ENCODE data around the gene TRMT1. TPM values are rescaled to one million over a fixed set of nuclear protein-coding genes. Genes with fewer than 3 reads are reported as not detected.
A peak's percentile ranks its signal among the peaks of the same experiment; 100 is the strongest.
"Not testable (repeated sequence)": the region's sequence is repeated elsewhere in the genome, so short reads cannot be mapped to it uniquely, and the experiment has no call there.

Gene TRMT1
- total RNA-seq (10 to 100 TPM; 64.2 to 96.4 (median 87.8) TPM), polyA plus RNA-seq (10 to 100 TPM; 22.6 to 36.3 TPM), total RNA-seq (74.6 reads per million, percentile 79 among the genes with 10 or more reads in this experiment)

DNA sequence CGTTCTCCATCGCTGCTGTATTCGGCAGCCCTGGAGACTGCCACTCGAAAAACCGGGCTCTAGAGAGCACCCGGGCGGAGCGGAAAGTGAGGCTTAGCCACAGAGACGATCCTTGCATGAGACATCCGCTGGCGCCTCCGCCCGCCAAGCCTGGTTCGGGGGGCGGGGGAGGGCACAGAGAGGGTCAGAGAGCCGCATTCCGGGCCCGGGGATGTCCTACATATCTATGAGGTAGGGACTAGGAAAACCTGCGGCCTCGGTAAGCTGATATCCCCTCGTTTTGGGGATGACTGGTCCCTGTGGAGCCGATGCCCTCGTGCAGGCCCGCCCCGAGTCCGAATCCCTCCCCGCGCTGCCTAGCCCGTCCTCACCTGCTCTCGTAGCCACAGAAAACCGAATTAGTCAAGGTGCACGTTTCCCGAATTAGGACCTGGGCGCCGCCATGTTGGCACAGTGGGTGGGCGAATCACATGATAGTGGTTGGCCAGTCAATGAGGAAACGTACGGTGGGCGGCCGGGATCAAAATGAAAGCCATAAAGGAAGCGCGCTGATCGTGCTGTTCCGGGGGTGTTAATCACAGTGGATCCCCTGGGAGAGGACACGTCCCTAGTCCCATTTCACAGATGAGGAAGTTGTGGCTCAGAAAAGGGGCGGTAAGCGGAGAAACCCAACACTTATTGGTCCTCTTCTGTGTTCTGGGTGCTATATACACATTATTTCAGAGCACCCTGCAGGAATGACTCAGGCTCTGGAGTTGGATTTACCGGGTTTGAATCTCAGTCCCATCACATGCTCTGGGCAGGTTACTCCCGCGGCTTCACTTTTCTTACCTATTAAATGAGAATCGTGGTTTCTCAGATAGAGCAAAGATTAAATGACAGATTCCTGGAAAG is at the start of gene TRMT1:
TRMT1 (minus strand) TSS at position 459 of the 894 bp plus-strand sequence; CDS start at position 118, 341 bp downstream.
- ATAC-seq (peak; percentile 74), DNase-seq (peak; percentile 65 to 90 (median 86))
- ChIA-PET POLR2A (interaction anchor here (0.6 to 5.1 kb wide), 8 partner anchors 12 to 137 kb away, joined by 3 to 53 read pairs (median 10); partner anchors contain the start of genes IER2 and STX10), CTCF (interaction anchor here (0.9 to 4.1 kb wide), 3 partner anchors 11 to 13 kb away, joined by 3 to 19 read pairs (median 3); no protein-coding TSS in a partner anchor)
- H3K4me3 ChIP-seq (ENCODE audit: low read length), result peak within 1 kb of the TSS; percentile 97
- Mint-ChIP-seq H3K4me1 (peaks cover 12 to 50% (median 36%) of the 10 kb centered on the region in 7 donors), H3K27me3 (no peaks in the 10 kb centered on the region), H3K36me3 (peaks cover 0 to 2% (median 0%) of the 10 kb centered on the region in 5 donors), H3K4me3 (peak within 1 kb of the TSS; percentile 86 to 99 (median 97)), H3K27ac (peak within 1 kb of the TSS; percentile 85 to 96 (median 91)), H3K9me3 (peaks cover 0 to 3% (median 0%) of the 10 kb centered on the region in 11 donors)
- H3K27ac ChIP-seq (ENCODE audit: low read depth, low read length), result peak within 1 kb of the TSS; percentile 75
- no peaks in the 10 kb centered on the region for H3K9me3 ChIP-seq (ENCODE audit: control insufficient read depth in 2 of 3, low read length in 3 of 3)
- intact Hi-C loops (cut with micrococcal nuclease), result loop anchor here (1.0 to 5.0 kb wide), 10 partner anchors 12 to 966 kb away; partner anchors contain the start of genes GCDH (in 2 of the 2) and TRIR (in 1 of the 2)
- H3K27me3 ChIP-seq (ENCODE audit: control insufficient read depth in 2 of 2, insufficient read depth in 2 of 2, low read length in 2 of 2), result no peaks in the 10 kb centered on the region
- H3K4me1 ChIP-seq (ENCODE audit: control insufficient read depth in 2 of 2, insufficient read depth in 2 of 2, low read length in 2 of 2), result peaks cover 25 to 30% of the 10 kb centered on the region in 2 donors
- peaks cover 0 to 29% (median 0%) of the 10 kb centered on the region in 3 experiments for H3K36me3 ChIP-seq (ENCODE audit: control insufficient read depth in 2 of 3, insufficient read depth in 3 of 3, low read length in 3 of 3)

GRCh38 chr19:13166151-13166550 is 49.6 kb upstream of the TRMT1 start:
- peak overlapping the region; percentile 92 to 99 (median 99) for H3K27ac Mint-ChIP-seq
- H3K36me3 Mint-ChIP-seq, result peaks cover 0 to 15% (median 0%) of the 10 kb centered on the region in 5 donors
- ChIA-PET POLR2A (interaction anchor here (0.6 to 12.7 kb wide), 7 partner anchors 9 to 65 kb away, joined by 4 to 283 read pairs (median 10); partner anchors contain the start of genes IER2 and STX10), CTCF (interaction anchor here (2.7 to 3.3 kb wide), 3 partner anchors 11 to 29 kb away, joined by 11 to 32 read pairs (median 17); no protein-coding TSS in a partner anchor)
- H3K27me3 ChIP-seq (ENCODE audit: control insufficient read depth in 2 of 2, insufficient read depth in 2 of 2, low read length in 2 of 2); H3K9me3 ChIP-seq (ENCODE audit: control insufficient read depth in 2 of 3, low read length in 3 of 3); H3K9me3 Mint-ChIP-seq; H3K4me3 ChIP-seq (ENCODE audit: low read length); H3K36me3 ChIP-seq (ENCODE audit: control insufficient read depth in 2 of 3, insufficient read depth in 3 of 3, low read length in 3 of 3); H3K27me3 Mint-ChIP-seq; DNase-seq; ATAC-seq: not testable (repeated sequence)
- peak overlapping the region; percentile 90 for H3K27ac ChIP-seq (ENCODE audit: low read depth, low read length)
- H3K4me1 Mint-ChIP-seq, result peaks cover 41 to 83% (median 75%) of the 10 kb centered on the region in 7 donors
- peak overlapping the region in 6 of 10 donors; percentile 6 to 96 (median 66) for H3K4me3 Mint-ChIP-seq
- intact Hi-C loops (cut with micrococcal nuclease), result loop anchor here (2.0 to 5.0 kb wide), 3 partner anchors 374 to 874 kb away; partner anchors contain the start of genes JUNB (in 1 of the 2) and ZNF44 (in 1 of the 2)
- peaks cover 84 to 88% of the 10 kb centered on the region in 2 donors for H3K4me1 ChIP-seq (ENCODE audit: control insufficient read depth in 2 of 2, insufficient read depth in 2 of 2, low read length in 2 of 2)

- intact Hi-C loops (cut with micrococcal nuclease), result loop anchor here (5.0 kb wide), 2 partner anchors 373 to 873 kb away; partner anchors contain the start of genes JUNB (in 1 of the 2) and ZNF44 (in 1 of the 2)
- Histone ChIP-seq H3K36me3 (ENCODE audit: control insufficient read depth in 2 of 3, insufficient read depth in 3 of 3, low read length in 3 of 3) (no peaks in the 10 kb centered on the region), H3K4me3 (ENCODE audit: low read length) (peak overlapping the region; percentile 60), H3K27me3 (ENCODE audit: control insufficient read depth in 2 of 2, insufficient read depth in 2 of 2, low read length in 2 of 2) (no peaks in the 10 kb centered on the region), H3K9me3 (ENCODE audit: control insufficient read depth in 2 of 3, low read length in 3 of 3) (no peaks in the 10 kb centered on the region), H3K4me1 (ENCODE audit: control insufficient read depth in 2 of 2, insufficient read depth in 2 of 2, low read length in 2 of 2) (peaks cover 80 to 87% of the 10 kb centered on the region in 2 donors), H3K27ac (ENCODE audit: low read depth, low read length) (peak overlapping the region; percentile 90)
- CTCF ChIA-PET, result interaction anchor here (0.9 to 3.3 kb wide), 5 partner anchors 11 to 47 kb away, joined by 3 to 32 read pairs (median 6); partner anchors contain the start of genes IER2 and STX10
- DNase-seq (no peak), ATAC-seq (no peak)
- Mint-ChIP-seq H3K9me3 (no peaks in the 10 kb centered on the region), H3K27ac (peak overlapping the region; percentile 92 to 99 (median 97)), H3K27me3 (no peaks in the 10 kb centered on the region), H3K4me3 (peak overlapping the region; percentile 85 to 94 (median 89)), H3K36me3 (peaks cover 0 to 15% (median 0%) of the 10 kb centered on the region in 5 donors), H3K4me1 (peaks cover 35 to 82% (median 74%) of the 10 kb centered on the region in 7 donors)
- POLR2A ChIA-PET, result interaction anchor here (0.6 to 12.7 kb wide), 9 partner anchors 8 to 373 kb away, joined by 4 to 283 read pairs (median 11); partner anchors contain the start of genes IER2, JUNB, NACC1 and STX10
These were observed 48.8 kb upstream of the TRMT1 start for GRCh38 chr19:13165162-13165997.

GRCh38 chr19:13164343-13165161 is 48.0 kb upstream of the TRMT1 start:
- Mint-ChIP-seq H3K9me3 (no peaks in the 10 kb centered on the region), H3K4me3 (peak overlapping the region; percentile 85 to 94 (median 89)), H3K27ac (peak overlapping the region; percentile 92 to 99 (median 97)), H3K4me1 (peaks cover 33 to 81% (median 71%) of the 10 kb centered on the region in 7 donors), H3K27me3 (no peaks in the 10 kb centered on the region), H3K36me3 (peaks cover 0 to 17% (median 0%) of the 10 kb centered on the region in 5 donors)
- peaks cover 72 to 85% of the 10 kb centered on the region in 2 donors for H3K4me1 ChIP-seq (ENCODE audit: control insufficient read depth in 2 of 2, insufficient read depth in 2 of 2, low read length in 2 of 2)
- ChIA-PET CTCF (interaction anchor here (0.9 to 2.7 kb wide), 6 partner anchors 10 to 60 kb away, joined by 3 to 17 read pairs (median 6); partner anchors contain the start of genes IER2 and STX10), POLR2A (interaction anchor here (0.9 to 12.7 kb wide), 11 partner anchors 8 to 373 kb away, joined by 3 to 283 read pairs (median 6); partner anchors contain the start of genes IER2, JUNB, NACC1 and STX10)
- no peaks in the 10 kb centered on the region for H3K36me3 ChIP-seq (ENCODE audit: control insufficient read depth in 2 of 3, insufficient read depth in 3 of 3, low read length in 3 of 3)
- no peaks in the 10 kb centered on the region for H3K9me3 ChIP-seq (ENCODE audit: control insufficient read depth in 2 of 3, low read length in 3 of 3)
- peak overlapping the region; percentile 90 for H3K27ac ChIP-seq (ENCODE audit: low read depth, low read length)
- peak in 6 of 9 donors; percentile 29 to 67 (median 42) for DNase-seq
- no peaks in the 10 kb centered on the region for H3K27me3 ChIP-seq (ENCODE audit: control insufficient read depth in 2 of 2, insufficient read depth in 2 of 2, low read length in 2 of 2)
- intact Hi-C loops (cut with micrococcal nuclease), result loop anchor here (5.0 kb wide), 2 partner anchors 372 to 872 kb away; partner anchors contain the start of genes JUNB (in 1 of the 2) and ZNF44 (in 1 of the 2)
- H3K4me3 ChIP-seq (ENCODE audit: low read length), result peak overlapping the region; percentile 60
- no peak for ATAC-seq
